Thoracic aorta (tissue), 2 donors: ENCODE data around the gene SOWAHB. TPM values are rescaled to one million over a fixed set of nuclear protein-coding genes. Genes with fewer than 3 reads are reported as not detected.

ENCODE experiments used
- ATAC-seq: fragments of 150-250 bp; one replicate; pipeline ENCODE4 v1.8.0; 2017; ENCODE audit warnings: low read depth; ENCODE audit not compliant: insufficient number of reproducible peaks, low FRiP score
- DNase-seq: peaks from one replicate; pipeline ENCODE4 v3.0.0-alpha.2; 2020; ENCODE audit warnings: low spot score
- H3K27ac ChIP-seq, 2 donors: fragments of 200-600 bp; sonication (generic); 1 replicate in 1 of 2; 2 replicates in 1 of 2; pipeline ENCODE4 v1.5.1; 2016; ENCODE audit warnings: mild to moderate bottlenecking in 2 of 2, moderate library complexity in 2 of 2
- H3K27me3 ChIP-seq: fragments of 200-600 bp; sonication (generic); replicated peaks from 2 replicates; pipeline ENCODE4 v1.6.0; 2016; ENCODE audit warnings: mild to moderate bottlenecking; ENCODE audit not compliant: insufficient read depth
- H3K36me3 ChIP-seq: fragments of 200-600 bp; sonication (generic); one replicate; pipeline ENCODE4 v1.5.1; 2016
- H3K4me1 ChIP-seq, 2 donors: fragments of 200-600 bp; sonication (generic); 1 replicate in 1 of 2; 2 replicates in 1 of 2; pipeline versions ENCODE4 v1.5.1 to v1.6.0; 2016; ENCODE audit warnings: low read depth in 2 of 2, mild to moderate bottlenecking in 1 of 2; ENCODE audit not compliant: control insufficient read depth in 1 of 2
- H3K4me3 ChIP-seq: fragments of 200-600 bp; sonication (generic); 2 replicates; pipeline ENCODE4 v1.5.1; 2016; ENCODE audit warnings: mild to moderate bottlenecking
- H3K9me3 ChIP-seq: fragments of 200-600 bp; sonication (generic); 2 replicates; pipeline ENCODE4 v1.5.1; 2016
- total RNA-seq, 2 donors: library from RNA; depleted of rRNA; stranded (reverse); fragments of >200 nt; gene quantifications; one replicate each; pipeline versions ENCODE4 v1.1.0 to v1.2.3, GENCODE V29; 2016
- TF ChIP-seq, protein P1 (sequence below): fragments of 200-600 bp; sonication (generic); IDR thresholded peaks from one replicate; pipeline ENCODE4 v1.5.1; 2019; ENCODE audit warnings: antibody characterized with exemption

Gene SOWAHB
- total RNA-seq, 2 donors from 2014 or later, result 0.27 TPM; not detected in 1

DNA sequence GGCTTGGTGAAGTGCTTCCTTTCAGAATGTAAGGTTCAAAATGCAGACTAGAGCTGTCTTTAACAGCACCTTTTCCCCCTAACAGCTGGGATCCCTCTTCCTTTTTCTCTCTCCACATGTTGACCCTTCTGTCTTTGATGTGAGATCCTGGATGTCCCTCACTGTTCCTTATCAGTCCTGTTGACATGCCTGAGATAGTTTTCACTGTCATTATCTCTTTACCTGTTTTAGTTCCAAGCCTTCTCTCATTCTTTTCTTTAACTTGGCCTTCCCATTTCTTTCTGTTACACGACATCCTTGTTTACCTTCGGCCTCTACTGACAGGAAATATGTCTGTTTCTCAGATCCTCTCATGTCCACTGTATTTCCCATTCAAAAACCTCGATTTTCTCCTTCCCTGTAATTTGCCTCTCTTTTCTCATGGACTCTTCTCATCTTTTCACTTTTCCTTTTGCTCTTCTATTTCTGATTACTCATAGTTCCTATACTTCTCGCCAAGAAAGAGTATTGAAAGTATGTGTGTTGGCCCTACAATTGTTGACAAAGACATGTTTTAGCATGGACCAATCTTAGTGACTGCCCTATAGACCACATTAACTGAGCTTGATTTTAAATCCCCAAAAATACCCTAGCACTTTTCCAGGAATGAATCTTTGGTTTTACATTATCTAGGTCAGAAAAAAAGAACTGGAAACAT lies 1.2 kb upstream of the SOWAHB start:
- no peak for DNase-seq
- no peaks in the 10 kb centered on the region for H3K9me3 ChIP-seq
- H3K27me3 ChIP-seq, result no peaks in the 10 kb centered on the region
- H3K36me3 ChIP-seq, result no peaks in the 10 kb centered on the region
- no peak overlapping the region for H3K27ac ChIP-seq
- TF ChIP-seq, protein P1, sequence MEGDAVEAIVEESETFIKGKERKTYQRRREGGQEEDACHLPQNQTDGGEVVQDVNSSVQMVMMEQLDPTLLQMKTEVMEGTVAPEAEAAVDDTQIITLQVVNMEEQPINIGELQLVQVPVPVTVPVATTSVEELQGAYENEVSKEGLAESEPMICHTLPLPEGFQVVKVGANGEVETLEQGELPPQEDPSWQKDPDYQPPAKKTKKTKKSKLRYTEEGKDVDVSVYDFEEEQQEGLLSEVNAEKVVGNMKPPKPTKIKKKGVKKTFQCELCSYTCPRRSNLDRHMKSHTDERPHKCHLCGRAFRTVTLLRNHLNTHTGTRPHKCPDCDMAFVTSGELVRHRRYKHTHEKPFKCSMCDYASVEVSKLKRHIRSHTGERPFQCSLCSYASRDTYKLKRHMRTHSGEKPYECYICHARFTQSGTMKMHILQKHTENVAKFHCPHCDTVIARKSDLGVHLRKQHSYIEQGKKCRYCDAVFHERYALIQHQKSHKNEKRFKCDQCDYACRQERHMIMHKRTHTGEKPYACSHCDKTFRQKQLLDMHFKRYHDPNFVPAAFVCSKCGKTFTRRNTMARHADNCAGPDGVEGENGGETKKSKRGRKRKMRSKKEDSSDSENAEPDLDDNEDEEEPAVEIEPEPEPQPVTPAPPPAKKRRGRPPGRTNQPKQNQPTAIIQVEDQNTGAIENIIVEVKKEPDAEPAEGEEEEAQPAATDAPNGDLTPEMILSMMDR, result no peak
- peaks cover 0 to 20% of the 10 kb centered on the region in 2 donors for H3K4me1 ChIP-seq
- ATAC-seq, result no peak
- no peak overlapping the region for H3K4me3 ChIP-seq

DNA sequence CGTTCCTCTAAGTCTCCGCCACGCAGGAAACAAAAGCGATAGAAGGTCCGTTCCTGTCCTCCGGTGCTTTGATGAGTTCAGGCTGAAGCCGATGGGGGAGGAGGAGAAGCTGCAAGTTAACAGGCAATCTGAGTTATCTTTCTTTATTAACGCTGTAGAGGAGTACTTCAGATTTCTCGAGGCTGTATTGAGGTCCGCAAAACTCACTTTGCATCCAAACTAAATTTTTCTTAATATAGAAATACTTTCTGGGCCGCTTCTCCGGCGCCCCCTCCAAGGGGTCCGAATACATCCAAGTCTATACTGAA lies 395 bp upstream of the SOWAHB start:
- DNase-seq (no peak), ATAC-seq (no peak)
- Histone ChIP-seq H3K4me3 (peak overlapping the region; percentile 77), H3K9me3 (no peaks in the 10 kb centered on the region), H3K36me3 (no peaks in the 10 kb centered on the region), H3K4me1 (peaks cover 0 to 20% of the 10 kb centered on the region in 2 donors), H3K27me3 (no peaks in the 10 kb centered on the region), H3K27ac (no peak overlapping the region)
- TF ChIP-seq, protein P1, result no peak

DNA sequence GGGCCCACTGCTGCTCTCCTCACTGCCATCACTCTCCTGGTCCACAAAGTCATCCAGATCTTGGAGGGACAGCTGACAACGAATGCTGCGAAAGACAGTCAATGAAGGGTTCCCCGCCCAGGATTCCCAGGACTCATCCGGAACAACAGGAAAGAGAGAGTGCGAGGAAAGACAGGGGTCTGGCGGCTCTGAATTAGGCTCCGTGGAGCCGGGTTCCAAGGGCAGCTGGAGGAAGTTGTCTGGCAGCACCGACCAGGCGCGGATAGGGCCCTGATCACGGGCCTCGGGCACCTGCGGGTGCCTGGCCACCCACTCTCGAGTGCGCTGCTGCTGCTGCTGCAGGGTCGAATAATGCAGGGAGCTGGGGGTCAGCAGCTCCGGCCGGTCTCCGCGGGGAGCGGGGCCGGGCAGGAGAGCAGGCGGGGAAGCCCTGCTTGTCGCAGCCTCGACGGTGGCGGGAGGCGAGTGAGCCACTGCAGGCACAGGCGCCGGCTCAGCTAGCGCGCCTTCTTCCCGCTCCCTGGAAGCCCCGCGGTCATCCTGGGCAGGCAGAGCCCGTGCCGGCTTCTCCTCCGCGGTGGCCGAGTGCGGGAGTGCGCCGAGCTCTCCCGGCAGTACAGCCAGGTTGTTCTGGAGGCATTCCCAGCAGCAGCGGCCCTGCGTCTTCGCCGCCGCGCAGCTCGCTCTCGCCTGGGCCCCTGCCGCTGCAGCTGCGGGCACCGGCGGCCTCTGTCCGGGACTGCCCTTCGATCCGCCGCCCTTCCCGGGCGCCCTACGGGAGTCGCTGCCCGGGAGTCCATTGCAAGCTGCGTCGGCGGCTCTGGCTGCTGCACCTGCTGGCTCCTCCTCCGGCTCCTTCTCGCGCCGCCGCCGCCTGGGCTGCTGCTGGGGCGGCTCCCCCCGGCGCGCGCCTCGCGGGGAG lies 1.1 kb downstream of the SOWAHB start:
- Histone ChIP-seq H3K9me3 (no peaks in the 10 kb centered on the region), H3K4me1 (peaks cover 0 to 20% of the 10 kb centered on the region in 2 donors), H3K27ac (no peak overlapping the region), H3K27me3 (no peaks in the 10 kb centered on the region), H3K36me3 (no peaks in the 10 kb centered on the region), H3K4me3 (peak overlapping the region; percentile 77)
- TF ChIP-seq, protein P1, result no peak
- DNase-seq, result no peak
- ATAC-seq, result no peak

DNA sequence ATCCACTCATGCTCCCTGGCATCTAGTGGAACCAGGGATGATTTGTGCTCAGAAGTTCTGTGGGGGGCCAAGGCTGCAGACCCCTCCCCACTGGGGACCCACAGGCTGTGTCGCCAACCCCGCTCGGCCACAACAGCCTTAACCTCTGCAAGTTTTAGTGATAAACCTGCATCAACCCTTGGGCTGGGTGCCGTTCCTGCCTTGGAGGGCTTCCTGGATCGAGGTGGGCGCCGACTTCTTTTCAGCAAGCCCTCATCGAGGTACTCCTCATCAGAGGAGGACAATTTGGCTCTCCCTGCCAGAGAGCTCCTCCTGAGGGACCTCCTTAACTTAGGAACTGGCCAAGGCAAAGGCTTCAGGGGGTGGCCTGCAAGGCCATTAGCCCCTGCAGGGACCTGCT lies 1.9 kb downstream of the SOWAHB start:
- peaks cover 0 to 20% of the 10 kb centered on the region in 2 donors for H3K4me1 ChIP-seq
- TF ChIP-seq, protein P1, result no peak
- H3K36me3 ChIP-seq, result no peaks in the 10 kb centered on the region
- H3K9me3 ChIP-seq, result no peaks in the 10 kb centered on the region
- DNase-seq (no peak), ATAC-seq (no peak)
- no peak overlapping the region for H3K4me3 ChIP-seq
- H3K27me3 ChIP-seq, result no peaks in the 10 kb centered on the region
- no peak overlapping the region for H3K27ac ChIP-seq

- Histone ChIP-seq H3K27me3 (no peaks in the 10 kb centered on the region), H3K9me3 (no peaks in the 10 kb centered on the region), H3K36me3 (no peaks in the 10 kb centered on the region), H3K4me1 (peaks cover 0 to 20% of the 10 kb centered on the region in 2 donors), H3K4me3 (no peak overlapping the region), H3K27ac (no peak overlapping the region)
- ATAC-seq (no peak), DNase-seq (no peak)
- TF ChIP-seq, protein P1, result no peak
These were observed 2.3 kb downstream of the SOWAHB start for GRCh38 chr4:76895619-76896018.
